GM13977 (cell line): ENCODE results near the gene STX16.

ENCODE experiments used
- DNase-seq: peaks from one replicate; pipeline ENCODE4 v3.0.0; 2012; ENCODE audit warnings: low spot score
- CTCF ChIP-seq: IDR thresholded peaks from 2 replicates; pipeline ENCODE4 v1.5.1; 2012; ENCODE audit warnings: mild to moderate bottlenecking, control low read depth; ENCODE audit not compliant: insufficient read depth; ENCODE audit errors: extremely low read depth, missing control alignments
- in situ Hi-C: fragments of 300-500 bp; cut with MboI; formaldehyde crosslinking; loops from one replicate; pipeline ENCODE4 v1.12.0; 2022; ENCODE audit warnings: low sequenced_read_pairs, low pct_unique_long_range_greater_than_20kb, mixed read lengths, inconsistent platforms; ENCODE audit not compliant: unreplicated experiment

Gene STX16

GRCh38 chr20:58682656-58683531 is 31.8 kb downstream of the STX16 start:
- TF ChIP-seq CTCF: no peak
- DNase-seq: no peak
- in situ Hi-C loops: loop anchor here (25.0 kb wide), 1 partner anchor 446 kb away; the partner anchor contains the start of gene ANKRD60

- no peak for DNase-seq
- TF ChIP-seq CTCF: no peak
- in situ Hi-C loops: loop anchor here (25.0 kb wide), 1 partner anchor 447 kb away; the partner anchor contains the start of gene ANKRD60
Observed at GRCh38 chr20:58684291-58684690, 33.2 kb downstream of the STX16 start.

- no peak for DNase-seq
- in situ Hi-C loops: loop anchor here (25.0 kb wide), 1 partner anchor 449 kb away; the partner anchor contains the start of gene ANKRD60
- TF ChIP-seq CTCF: no peak
Observed at GRCh38 chr20:58685988-58686387, 34.9 kb downstream of the STX16 start.

GRCh38 chr20:58688414-58688813 is 37.3 kb downstream of the STX16 start:
- no peak for TF ChIP-seq CTCF
- no peak for DNase-seq
- in situ Hi-C loops: loop anchor here (25.0 kb wide), 1 partner anchor 451 kb away; the partner anchor contains the start of gene ANKRD60

GRCh38 chr20:58688840-58689239 is 37.8 kb downstream of the STX16 start:
- no peak for TF ChIP-seq CTCF
- DNase-seq: no peak
- in situ Hi-C loops: loop anchor here (25.0 kb wide), 1 partner anchor 452 kb away; the partner anchor contains the start of gene ANKRD60

- no peak for TF ChIP-seq CTCF
- DNase-seq: no peak
- in situ Hi-C loops: loop anchor here (25.0 kb wide), 1 partner anchor 453 kb away; the partner anchor contains the start of gene ANKRD60
Observed at GRCh38 chr20:58690396-58691135, 39.5 kb downstream of the STX16 start.
